H9 (cell line): ENCODE data around the gene CRTAP. TPM values are rescaled to one million over a fixed set of nuclear protein-coding genes. Genes with fewer than 3 reads are reported as not detected.

Experiments
- DNase-seq: peaks from one replicate; pipeline ENCODE4 v3.0.0-alpha.2; 2017
- H2AFZ ChIP-seq: one replicate; pipeline ENCODE4 v1.6.1; 2013; ENCODE audit warnings: mild to moderate bottlenecking, low read length, control low read depth, moderate library complexity
- H2AK5ac ChIP-seq: 2 replicates; pipeline ENCODE4 v1.6.1; 2013; ENCODE audit warnings: low read length, control low read depth, mixed read lengths; ENCODE audit not compliant: insufficient read length
- H2BK120ac ChIP-seq: one replicate; pipeline ENCODE4 v1.6.1; 2013; ENCODE audit warnings: low read depth, mild to moderate bottlenecking, low read length, control low read depth, inconsistent platforms; ENCODE audit not compliant: poor library complexity, severe bottlenecking
- H2BK12ac ChIP-seq: 2 replicates; pipeline ENCODE4 v1.6.1; 2013; ENCODE audit warnings: low read length, control low read depth, mixed read lengths, low read depth; ENCODE audit not compliant: insufficient read length
- H2BK15ac ChIP-seq: 2 replicates; pipeline ENCODE4 v1.6.1; 2013; ENCODE audit warnings: low read depth, low read length, control low read depth
- H2BK20ac ChIP-seq: one replicate; pipeline ENCODE4 v1.6.1; 2013; ENCODE audit warnings: low read depth, mild to moderate bottlenecking, low read length, control low read depth, inconsistent platforms; ENCODE audit not compliant: poor library complexity, severe bottlenecking
- H2BK5ac ChIP-seq: 2 replicates; pipeline ENCODE4 v1.6.1; 2013; ENCODE audit warnings: low read length, control low read depth, mixed read lengths; ENCODE audit not compliant: insufficient read length
- H3K14ac ChIP-seq: 2 replicates; pipeline ENCODE4 v1.6.1; 2013; ENCODE audit warnings: low read length, control low read depth; ENCODE audit not compliant: insufficient read depth
- H3K18ac ChIP-seq: 2 replicates; pipeline ENCODE4 v1.6.1; 2013; ENCODE audit warnings: low read depth, mild to moderate bottlenecking, mixed read lengths, low read length, control low read depth; ENCODE audit not compliant: insufficient read length
- H3K23ac ChIP-seq: 2 replicates; pipeline ENCODE4 v1.6.1; 2013; ENCODE audit warnings: low read length, control low read depth, mixed read lengths, low read depth; ENCODE audit not compliant: insufficient read length
- H3K23me2 ChIP-seq: 2 replicates; pipeline ENCODE4 v1.6.1; 2013; ENCODE audit warnings: low read depth, mild to moderate bottlenecking, mixed read lengths, low read length, control low read depth; ENCODE audit not compliant: insufficient read length, poor library complexity, severe bottlenecking
- H3K27ac ChIP-seq: 2 replicates; pipeline ENCODE4 v1.5.1; 2013; ENCODE audit warnings: low read length, control low read depth, mixed read lengths, low read depth; ENCODE audit not compliant: insufficient read length
- H3K27me3 ChIP-seq: 2 replicates; pipeline ENCODE4 v1.6.1; 2013; ENCODE audit warnings: low read length, control low read depth, inconsistent platforms; ENCODE audit not compliant: insufficient read depth
- H3K4ac ChIP-seq: 2 replicates; pipeline ENCODE4 v1.6.1; 2013; ENCODE audit warnings: low read depth, mild to moderate bottlenecking, control low read depth, inconsistent platforms, low read length, moderate library complexity
- H3K4me1 ChIP-seq: 2 replicates; pipeline ENCODE4 v1.6.1; 2013; ENCODE audit warnings: low read length, control low read depth, inconsistent platforms; ENCODE audit not compliant: insufficient read depth
- H3K4me2 ChIP-seq: 2 replicates; pipeline ENCODE4 v1.6.1; 2013; ENCODE audit warnings: low read length, control low read depth, mixed read lengths; ENCODE audit not compliant: insufficient read length, insufficient read depth
- H3K56ac ChIP-seq: 2 replicates; pipeline ENCODE4 v1.6.1; 2013; ENCODE audit warnings: low read depth, mild to moderate bottlenecking, mixed read lengths, low read length, control low read depth; ENCODE audit not compliant: insufficient read length
- H3K79me1 ChIP-seq: 2 replicates; pipeline ENCODE4 v1.6.1; 2013; ENCODE audit warnings: low read depth, mild to moderate bottlenecking, moderate library complexity, low read length, control low read depth, inconsistent platforms; ENCODE audit not compliant: insufficient read depth, poor library complexity, severe bottlenecking
- H3K79me2 ChIP-seq: 2 replicates; pipeline ENCODE4 v1.6.1; 2013; ENCODE audit warnings: low read length, control low read depth, inconsistent platforms; ENCODE audit not compliant: insufficient read depth
- H3K9ac ChIP-seq: 2 replicates; pipeline ENCODE4 v1.6.1; 2013; ENCODE audit warnings: low read length, control low read depth, mixed read lengths; ENCODE audit not compliant: insufficient read length; ENCODE audit errors: extremely low read depth
- H3K9me3 ChIP-seq: one replicate; pipeline ENCODE4 v1.6.1; 2013; ENCODE audit warnings: low read depth, low read length, inconsistent platforms; ENCODE audit not compliant: control insufficient read depth
- H3T11ph ChIP-seq: one replicate; pipeline ENCODE4 v1.6.1; 2013; ENCODE audit warnings: mild to moderate bottlenecking, low read length, control low read depth, inconsistent platforms
- H4K20me1 ChIP-seq: one replicate; pipeline ENCODE4 v1.6.1; 2013; ENCODE audit not compliant: control insufficient read depth, insufficient read length, insufficient read depth
- H4K5ac ChIP-seq: 2 replicates; pipeline ENCODE4 v1.6.1; 2013; ENCODE audit warnings: low read depth, mild to moderate bottlenecking, mixed read lengths, low read length, control low read depth; ENCODE audit not compliant: insufficient read length
- H4K8ac ChIP-seq: replicated peaks from 2 replicates; pipeline ENCODE4 v1.6.1; 2013; ENCODE audit warnings: low read length, control low read depth, mixed read lengths, low read depth; ENCODE audit not compliant: insufficient read length
- H4K91ac ChIP-seq: 2 replicates; pipeline ENCODE4 v1.6.1; 2013; ENCODE audit warnings: low read depth, mild to moderate bottlenecking, moderate library complexity, mixed read lengths, low read length, control low read depth; ENCODE audit not compliant: insufficient read length
- H3K27ac Mint-ChIP-seq, 3 experiments: 2 replicates in 2 of 3; 3 replicates in 1 of 3; pipeline ENCODE4 v1.8.0; 2020 to 2021; ENCODE audit warnings: mixed read lengths in 3 of 3, mild to moderate bottlenecking in 1 of 3, moderate library complexity in 1 of 3
- H3K27me3 Mint-ChIP-seq: 2 replicates; pipeline ENCODE4 v1.8.0; 2021; ENCODE audit warnings: low read depth, mild to moderate bottlenecking, moderate library complexity, mixed read lengths
- H3K36me3 Mint-ChIP-seq, 3 experiments: 2 replicates in 2 of 3; 3 replicates in 1 of 3; pipeline ENCODE4 v1.8.0; 2020 to 2021; ENCODE audit warnings: low read depth in 3 of 3, mixed read lengths in 3 of 3; ENCODE audit not compliant: insufficient read depth in 1 of 3
- H3K4me1 Mint-ChIP-seq, 2 experiments: 2 replicates each; pipeline ENCODE4 v1.8.0; 2020; ENCODE audit warnings: mixed read lengths in 2 of 2
- H3K4me3 Mint-ChIP-seq, 2 experiments: 2 replicates in 1 of 2; 3 replicates in 1 of 2; pipeline ENCODE4 v1.8.0; 2020 to 2021; ENCODE audit warnings: mild to moderate bottlenecking in 2 of 2, mixed read lengths in 2 of 2, moderate library complexity in 1 of 2
- H3K9me3 Mint-ChIP-seq, 2 experiments: 2 replicates in 1 of 2; 3 replicates in 1 of 2; pipeline ENCODE4 v1.8.0; 2020; ENCODE audit warnings: mild to moderate bottlenecking in 2 of 2, mixed read lengths in 2 of 2, moderate library complexity in 1 of 2
- CTCF ChIP-seq: fragments of 200-600 bp; sonication (generic); conservative IDR thresholded peaks from 3 replicates; pipeline ENCODE4 v1.8.0; 2021; ENCODE audit warnings: antibody characterized with exemption, mild to moderate bottlenecking
- WGBS: extraction: QIAGEN DNeasy Blood & Tissue Kit; methylation state at CpG from one replicate; pipeline ENCODE4 v1.1.7; 2013; ENCODE audit warnings: missing lambda C conversion rate, low lambda C conversion rate, mixed read lengths; ENCODE audit not compliant: insufficient read length; ENCODE audit errors: extremely low coverage; 5-methylcytosine and 5-hydroxymethylcytosine counted together
- total RNA-seq: library from RNA; stranded (reverse); gene quantifications from 2 replicates; pipeline ENCODE4 v1.2.1, GENCODE V29; 2021

CRTAP gene
- total RNA-seq, 1 experiment from 2014 or later = 159 TPM

DNA sequence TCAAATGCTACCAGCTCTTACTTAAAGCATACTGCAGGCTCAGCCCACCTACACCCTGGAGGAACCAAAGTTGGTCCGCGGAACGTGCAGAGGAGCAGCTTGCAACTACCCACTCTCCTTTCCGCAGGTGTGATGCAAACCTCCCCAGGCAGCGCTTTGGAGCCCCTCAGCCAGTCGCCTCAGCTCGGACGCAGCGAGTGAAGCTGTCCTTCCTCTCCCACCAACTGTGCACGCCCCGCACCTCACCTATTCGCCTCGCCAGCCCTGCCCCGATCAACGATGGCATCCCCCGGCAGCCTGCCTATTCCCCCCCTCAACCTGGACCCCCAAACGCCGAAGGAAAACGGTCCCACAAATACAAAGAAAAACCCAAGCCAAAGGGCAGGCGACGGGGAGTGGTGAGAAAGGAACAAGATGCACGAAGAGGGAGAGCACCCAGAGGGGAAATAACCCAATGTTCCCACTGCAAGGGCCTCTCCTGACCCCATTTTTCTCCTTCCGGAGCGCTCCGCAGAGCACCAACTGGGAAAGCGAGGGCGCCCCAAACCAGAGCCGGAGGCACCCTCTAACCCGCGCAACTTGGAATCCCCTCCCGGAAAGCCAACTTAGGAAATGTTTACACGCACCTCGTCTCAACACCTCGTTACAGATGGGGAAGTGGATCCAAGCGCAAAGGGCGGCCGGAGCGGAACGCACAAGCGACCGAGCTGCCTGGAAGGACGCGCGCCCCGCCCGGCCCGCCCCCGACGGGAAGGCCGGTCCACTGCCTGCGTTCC, 17.5 kb upstream of the CRTAP start:
- H3K9ac ChIP-seq = peak overlapping the region; percentile 29
- H3K79me1 ChIP-seq = peaks cover 6% of the 10 kb centered on the region
- no peaks in the 10 kb centered on the region for H3K9me3 ChIP-seq
- no peak overlapping the region for H3K27ac ChIP-seq
- H2BK12ac ChIP-seq = no peak overlapping the region
- H4K5ac ChIP-seq = no peak overlapping the region
- Mint-ChIP-seq H3K9me3 (no peaks in the 10 kb centered on the region), H3K4me3 (peak overlapping the region; percentile 94 to 96), H3K27me3 (no peaks in the 10 kb centered on the region), H3K4me1 (peaks cover 10 to 17% of the 10 kb centered on the region in 2 experiments), H3K27ac (peak overlapping the region in 2 of 3 experiments; percentile 44 to 85; a peak in 2 of 7 replicates), H3K36me3 (peaks cover 10 to 20% (median 17%) of the 10 kb centered on the region in 3 experiments; a peak in 6 of 7 replicates)
- DNase-seq = peak; percentile 47
- no peak overlapping the region for H3T11ph ChIP-seq
- no peaks in the 10 kb centered on the region; the same call in 1 of the 2 replicates for H3K27me3 ChIP-seq
- no peak overlapping the region for H4K91ac ChIP-seq
- H3K4ac ChIP-seq = no peak overlapping the region
- TF ChIP-seq CTCF = no peak
- no peak overlapping the region for H3K56ac ChIP-seq
- H4K8ac ChIP-seq = no peak overlapping the region
- no peak overlapping the region for H2BK120ac ChIP-seq
- H2AFZ ChIP-seq = no peak overlapping the region
- no peak overlapping the region for H3K14ac ChIP-seq
- WGBS = no CpG with 5 or more reads among the region's 51 CpGs
- no peaks in the 10 kb centered on the region for H4K20me1 ChIP-seq
- H3K4me1 ChIP-seq = no peaks in the 10 kb centered on the region; the same call in 1 of the 2 replicates
- H3K23ac ChIP-seq = no peak overlapping the region
- no peak overlapping the region for H3K18ac ChIP-seq
- peaks cover 6% of the 10 kb centered on the region for H3K23me2 ChIP-seq
- H3K4me2 ChIP-seq = peak overlapping the region; percentile 69
- peaks cover 9% of the 10 kb centered on the region; the same call in 1 of the 2 replicates for H3K79me2 ChIP-seq
- no peak overlapping the region for H2BK15ac ChIP-seq
- H2AK5ac ChIP-seq = no peak overlapping the region
- H2BK5ac ChIP-seq = no peak overlapping the region
- H2BK20ac ChIP-seq = no peak overlapping the region
